Activated T-helper 1 cell treated with anti-CD3 and anti-CD28 coated beads, Interleukin-12 subunit alpha, Interleukin-12 subunit beta, Interleukin-2, Interleukin-4 antibody, amounts not matched to agents 30 ng/mL and 10 ng/mL and 1 ng/mL, durations not matched to agents 14 hours and 24 hours and 36 hours (primary cell): ENCODE data around the gene KY. TPM values are rescaled to one million over a fixed set of nuclear protein-coding genes. Genes with fewer than 3 reads are reported as not detected.
"Not testable (repeated sequence)": the region's sequence is repeated elsewhere in the genome, so short reads cannot be mapped to it uniquely, and the experiment has no call there.

ENCODE experiments used
- DNase-seq: peaks from one replicate; pipeline ENCODE4 v3.0.0; 2021; ENCODE audit warnings: low spot score
- H3K27ac Mint-ChIP-seq: one replicate; pipeline ENCODE4 v1.8.0; 2021; ENCODE audit warnings: mild to moderate bottlenecking, mixed read lengths
- H3K27me3 Mint-ChIP-seq: one replicate; pipeline ENCODE4 v1.8.0; 2022; ENCODE audit warnings: mild to moderate bottlenecking, moderate library complexity, mixed read lengths; ENCODE audit not compliant: insufficient read depth
- H3K36me3 Mint-ChIP-seq: one replicate; pipeline ENCODE4 v1.8.0; 2021; ENCODE audit warnings: low read depth, mixed read lengths
- H3K4me1 Mint-ChIP-seq: one replicate; pipeline ENCODE4 v1.8.0; 2021; ENCODE audit warnings: low read depth, mixed read lengths
- H3K4me3 Mint-ChIP-seq: one replicate; pipeline ENCODE4 v1.8.0; 2021; ENCODE audit warnings: mild to moderate bottlenecking, moderate library complexity, mixed read lengths
- H3K9me3 Mint-ChIP-seq: one replicate; pipeline ENCODE4 v1.8.0; 2021; ENCODE audit warnings: mixed read lengths
- intact Hi-C: fragments of 100-400 bp; cut with micrococcal nuclease; formaldehyde crosslinking; loops from one replicate; pipeline ENCODE4 v1.15.1; 2024
- total RNA-seq: library from RNA; stranded (reverse); gene quantifications from 2 replicates; pipeline ENCODE4 v1.2.3, GENCODE V29; 2022

The KY gene
- total RNA-seq, 1 donor from 2014 or later: not detected

DNA sequence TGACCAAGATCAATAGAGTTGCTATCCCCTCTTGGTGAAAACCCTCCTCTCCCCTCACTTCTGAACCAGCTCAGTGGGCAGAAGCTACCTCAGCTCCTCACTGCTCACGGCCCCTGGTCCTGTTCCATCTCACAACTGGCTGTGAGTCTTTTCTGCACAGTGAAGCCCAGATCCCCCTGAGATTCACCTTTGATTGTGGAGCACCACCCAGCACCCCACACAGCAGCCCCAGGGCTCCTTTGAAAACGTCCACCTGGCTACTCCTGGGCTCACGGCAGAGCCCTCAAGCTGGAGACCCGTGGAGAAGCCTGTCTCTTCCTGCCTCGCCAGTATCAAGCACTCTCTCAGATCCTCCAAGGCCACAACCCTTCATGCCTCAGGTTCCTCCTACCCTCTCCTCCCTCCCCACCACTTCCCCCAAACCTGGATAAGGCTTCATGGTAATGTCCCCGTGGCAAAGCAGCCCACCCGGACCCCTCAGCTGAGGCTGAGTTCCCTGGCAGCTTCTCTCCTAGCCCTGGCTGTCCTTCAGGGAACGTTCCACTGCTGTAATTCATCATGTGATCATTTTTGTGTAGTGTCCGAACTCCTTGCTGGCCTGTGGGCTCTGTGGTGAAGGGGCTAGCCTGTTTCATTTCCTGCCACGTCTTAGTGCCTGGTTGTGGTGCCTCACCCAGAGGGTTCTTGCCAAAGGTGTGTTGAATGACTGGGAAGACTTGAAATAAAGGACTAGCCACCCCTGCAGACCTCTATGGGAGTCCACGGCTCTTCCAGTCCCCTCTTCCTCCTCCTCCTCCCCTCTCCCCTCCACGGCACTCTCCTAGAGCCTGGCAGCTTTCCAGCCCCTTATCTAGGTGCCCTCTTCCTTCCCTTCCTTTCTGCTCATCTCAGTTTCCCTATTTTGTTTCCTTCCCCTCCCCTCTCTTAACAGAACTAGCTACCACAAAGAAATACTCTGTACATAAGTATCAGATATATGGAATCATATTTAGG lies 44.5 kb downstream of the KY start:
- H3K36me3 Mint-ChIP-seq: no peaks in the 10 kb centered on the region
- H3K4me1 Mint-ChIP-seq: no peaks in the 10 kb centered on the region
- intact Hi-C loops: no loop called here
- no peak overlapping the region for H3K27ac Mint-ChIP-seq
- no peaks in the 10 kb centered on the region for H3K9me3 Mint-ChIP-seq
- DNase-seq: no peak
- peaks cover 15% of the 10 kb centered on the region for H3K27me3 Mint-ChIP-seq
- no peak overlapping the region for H3K4me3 Mint-ChIP-seq

DNA sequence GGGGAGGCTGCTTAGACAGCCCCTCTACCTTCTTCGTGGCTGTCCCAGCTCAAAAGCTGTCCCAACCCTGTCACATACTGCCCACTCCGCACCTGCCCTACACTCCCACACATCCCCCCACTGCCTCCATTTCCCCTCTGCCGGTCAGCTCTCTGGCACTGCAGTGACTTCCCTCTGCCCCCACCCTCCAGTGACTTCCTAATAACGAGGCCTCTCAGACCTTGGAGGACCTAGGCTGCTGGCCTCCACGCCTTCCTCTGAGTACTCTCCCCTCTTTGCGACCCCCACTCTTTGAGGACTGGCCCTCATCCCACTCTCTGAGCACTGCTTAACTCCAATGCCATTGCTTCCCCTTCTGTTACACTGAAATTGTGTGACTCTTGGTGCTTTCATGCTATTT lies 45.3 kb downstream of the KY start:
- Mint-ChIP-seq H3K27ac (no peak overlapping the region), H3K9me3 (no peaks in the 10 kb centered on the region), H3K4me3 (no peak overlapping the region), H3K4me1 (peaks cover 4% of the 10 kb centered on the region), H3K27me3 (peaks cover 17% of the 10 kb centered on the region), H3K36me3 (no peaks in the 10 kb centered on the region)
- DNase-seq: no peak
- intact Hi-C loops: no loop called here

DNA sequence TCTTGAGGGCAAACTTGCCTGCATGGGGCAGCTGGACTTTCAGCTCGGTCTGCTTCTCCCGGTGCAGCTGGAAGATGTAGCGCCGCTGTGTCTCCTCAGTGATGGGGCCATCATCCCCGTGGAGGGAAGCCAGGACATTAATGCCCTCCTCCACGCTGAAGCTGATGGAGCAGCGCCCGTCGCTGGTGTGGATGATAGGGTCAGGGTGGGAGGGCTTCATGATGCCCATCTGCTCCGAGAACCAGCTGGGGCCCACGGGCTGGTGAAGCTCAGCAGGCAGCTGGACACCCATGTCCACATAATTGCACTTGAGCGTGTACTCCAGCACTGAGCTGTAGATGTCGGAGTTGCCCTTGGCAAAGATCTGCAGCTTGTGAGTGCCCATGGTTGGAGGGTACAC lies 46.9 kb downstream of the KY start:
- H3K36me3 Mint-ChIP-seq: no peaks in the 10 kb centered on the region
- intact Hi-C loops: loop anchor here (5.0 kb wide), 1 partner anchor 898 kb away; no protein-coding TSS in a partner anchor

DNA sequence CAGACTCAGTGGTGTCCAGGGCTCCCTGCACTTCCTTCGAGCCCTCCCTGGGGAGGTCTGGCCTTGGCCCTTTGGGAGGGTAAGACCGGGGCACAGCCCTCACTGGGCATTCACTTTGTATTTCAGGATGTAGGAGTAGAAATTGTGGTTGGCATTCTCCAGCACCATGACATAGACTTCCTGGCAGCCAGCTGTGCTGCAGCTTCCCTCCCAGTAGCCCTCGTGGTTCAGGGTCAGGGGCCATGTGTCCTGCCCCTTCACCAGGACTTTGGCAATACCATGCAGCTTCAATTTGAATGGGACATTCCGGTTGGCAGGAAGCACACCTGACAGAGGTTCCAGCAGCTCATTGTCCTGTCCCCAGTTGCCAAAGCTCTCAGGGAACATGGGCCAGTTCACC lies 47.3 kb downstream of the KY start:
- Mint-ChIP-seq H3K9me3 (no peaks in the 10 kb centered on the region), H3K27me3 (peaks cover 19% of the 10 kb centered on the region), H3K36me3 (no peaks in the 10 kb centered on the region), H3K27ac (no peak overlapping the region), H3K4me1 (peaks cover 7% of the 10 kb centered on the region), H3K4me3 (no peak overlapping the region)
- intact Hi-C loops: loop anchor here (5.0 kb wide), 1 partner anchor 899 kb away; no protein-coding TSS in a partner anchor
- DNase-seq: no peak

More for the DNA sequence above, 46.9 kb downstream of the KY start:
- H3K27me3 Mint-ChIP-seq: peaks cover 19% of the 10 kb centered on the region
- no peaks in the 10 kb centered on the region for H3K9me3 Mint-ChIP-seq
- H3K27ac Mint-ChIP-seq: no peak overlapping the region
- peaks cover 7% of the 10 kb centered on the region for H3K4me1 Mint-ChIP-seq
- DNase-seq: no peak
- H3K4me3 Mint-ChIP-seq: no peak overlapping the region

DNA sequence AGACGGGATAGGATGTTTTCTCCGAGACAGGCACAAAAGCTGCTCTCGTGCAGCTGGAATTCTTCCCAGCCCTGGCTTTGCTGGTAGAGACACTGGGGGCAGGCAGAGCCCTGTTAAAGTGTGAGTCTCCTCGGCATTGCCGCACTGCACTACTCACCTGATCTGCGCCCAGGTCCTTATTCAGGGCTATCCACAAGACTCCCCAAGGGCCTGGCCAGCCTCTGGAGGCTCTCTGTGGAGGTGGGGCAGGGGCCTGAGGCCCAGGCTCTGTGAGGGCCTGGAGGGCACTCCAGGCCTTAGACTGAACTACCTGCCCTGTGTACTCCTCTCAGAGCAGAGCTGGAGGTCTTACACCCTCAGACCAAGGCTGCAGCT lies 48.4 kb downstream of the KY start:
- intact Hi-C loops: loop anchor here (5.0 kb wide), 1 partner anchor 900 kb away; no protein-coding TSS in a partner anchor

DNA sequence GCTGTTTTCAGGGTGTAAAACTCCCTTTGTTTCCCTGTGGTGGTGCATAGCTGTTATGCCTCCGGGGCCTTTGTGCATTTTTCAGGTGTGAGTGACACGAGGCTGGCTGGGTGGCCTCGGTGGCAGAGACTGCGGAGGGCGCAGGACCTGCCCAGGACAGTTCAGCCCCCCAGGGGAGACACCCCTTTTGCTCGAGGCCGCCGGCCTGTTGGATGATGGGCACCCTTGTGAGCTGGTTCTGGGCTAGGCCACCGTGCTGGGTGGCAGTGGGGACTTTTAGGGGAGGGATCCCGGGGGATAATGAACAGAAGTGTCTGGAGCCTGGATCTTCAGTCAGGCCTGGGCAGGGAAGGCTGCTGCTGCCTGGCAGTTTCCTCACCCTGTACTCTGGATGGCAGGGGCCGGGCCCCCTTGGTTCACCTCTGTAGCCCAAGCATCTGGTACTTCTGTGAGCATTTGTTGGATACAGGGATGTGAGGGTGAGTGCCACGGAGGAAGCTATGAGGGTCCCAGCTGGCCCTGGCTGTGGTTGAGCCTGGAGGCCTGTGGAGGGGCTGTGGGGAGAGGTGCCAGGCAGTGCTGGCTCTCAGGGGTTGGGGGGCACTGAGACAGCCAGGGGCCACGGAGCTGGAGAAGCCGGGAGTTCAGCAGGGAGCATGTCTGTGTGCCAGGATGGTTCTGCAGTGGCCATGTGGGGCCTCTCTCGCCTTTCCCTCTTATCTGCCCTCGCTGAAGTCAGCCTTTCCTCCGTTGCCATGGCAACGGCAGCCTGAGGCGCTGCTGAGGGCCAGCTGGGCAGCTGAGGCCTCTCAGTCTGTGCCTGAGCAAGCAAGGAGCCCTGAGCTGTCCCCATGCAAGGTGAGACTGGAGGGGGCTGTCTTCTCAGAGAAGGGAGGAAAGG lies 49.0 kb downstream of the KY start:
- DNase-seq: no peak
- H3K36me3 Mint-ChIP-seq: no peaks in the 10 kb centered on the region

More for the DNA sequence above, 48.4 kb downstream of the KY start:
- no peaks in the 10 kb centered on the region for H3K36me3 Mint-ChIP-seq
- no peak for DNase-seq
- H3K27me3 Mint-ChIP-seq: peaks cover 19% of the 10 kb centered on the region
- H3K27ac Mint-ChIP-seq: no peak overlapping the region
- H3K4me1 Mint-ChIP-seq: peaks cover 7% of the 10 kb centered on the region
- no peak overlapping the region for H3K4me3 Mint-ChIP-seq
- no peaks in the 10 kb centered on the region for H3K9me3 Mint-ChIP-seq

DNA sequence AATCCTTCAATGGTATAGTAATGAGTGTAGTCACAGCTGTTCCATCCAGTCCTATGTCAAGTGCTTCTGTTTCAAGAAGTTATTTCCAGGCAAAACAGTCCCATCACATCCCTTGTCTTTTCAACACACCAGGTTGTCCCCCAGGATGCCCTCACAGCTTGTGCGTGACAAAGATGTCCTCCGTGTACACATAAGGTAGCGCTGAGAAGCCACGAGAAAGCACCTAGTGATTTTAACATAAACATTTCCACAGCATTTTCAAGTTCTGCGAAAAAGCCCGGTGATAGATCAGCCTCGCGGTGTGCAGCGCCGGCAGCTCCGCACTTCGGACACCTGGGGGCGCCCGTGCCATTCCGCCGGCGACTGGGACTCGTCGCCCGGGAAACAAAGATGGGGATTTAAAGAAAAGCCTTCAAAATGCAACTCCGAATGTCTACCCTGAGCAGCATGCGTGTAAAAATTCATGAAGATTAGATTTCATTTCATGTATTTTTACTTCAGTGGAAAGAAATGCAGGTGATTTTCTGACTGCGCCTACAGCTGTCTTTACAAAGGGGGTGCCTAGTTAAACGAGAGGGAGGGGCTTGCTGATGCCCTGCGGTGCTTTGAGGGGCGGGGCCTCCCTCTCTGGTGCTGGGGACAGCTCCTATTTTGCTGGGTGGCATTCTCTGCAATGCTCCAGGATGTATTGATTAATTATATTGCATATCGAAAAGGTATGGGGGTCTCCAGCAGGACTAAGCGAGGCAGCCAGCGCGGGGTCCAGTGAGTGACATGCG lies 49.9 kb downstream of the KY start:
- Mint-ChIP-seq H3K4me3 (no peak overlapping the region), H3K4me1 (peaks cover 7% of the 10 kb centered on the region), H3K9me3 (no peaks in the 10 kb centered on the region), H3K36me3 (no peaks in the 10 kb centered on the region), H3K27ac (no peak overlapping the region), H3K27me3 (peaks cover 10% of the 10 kb centered on the region)
- intact Hi-C loops: loop anchor here (1.0 to 5.0 kb wide), 6 partner anchors 40 to 1442 kb away; partner anchors contain the start of gene EPHB1
- peak; percentile 43 for DNase-seq

More for the DNA sequence above, 49.0 kb downstream of the KY start:
- Mint-ChIP-seq H3K4me3 (no peak overlapping the region), H3K9me3 (no peaks in the 10 kb centered on the region), H3K27ac (no peak overlapping the region), H3K4me1 (peaks cover 7% of the 10 kb centered on the region), H3K27me3 (peaks cover 19% of the 10 kb centered on the region)
- intact Hi-C loops: loop anchor here (1.0 to 5.0 kb wide), 5 partner anchors 40 to 1441 kb away; no protein-coding TSS in a partner anchor

DNA sequence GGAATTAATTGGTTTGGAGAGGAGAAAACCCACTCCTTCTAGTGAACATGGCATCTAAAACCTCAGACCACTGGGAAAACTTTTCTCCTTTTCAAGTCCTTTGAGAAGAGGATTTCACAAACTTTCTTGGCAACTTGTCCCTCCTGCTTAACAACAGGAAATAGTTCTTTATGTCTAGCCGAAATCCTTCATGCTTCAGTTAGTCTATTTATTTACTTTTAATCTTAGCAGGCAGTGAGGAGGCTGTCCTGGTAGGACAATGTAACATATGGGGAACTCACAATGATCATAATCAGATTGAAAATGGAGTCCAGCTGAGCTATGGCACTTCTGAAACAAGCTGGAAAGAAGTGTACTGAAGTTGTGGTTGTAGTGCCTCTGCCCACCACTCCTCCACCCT lies 50.6 kb downstream of the KY start:
- DNase-seq: no peak
- Mint-ChIP-seq H3K36me3 (no peaks in the 10 kb centered on the region), H3K27ac (no peak overlapping the region), H3K9me3 (no peaks in the 10 kb centered on the region), H3K4me3 (no peak overlapping the region), H3K4me1 (peaks cover 7% of the 10 kb centered on the region), H3K27me3 (peaks cover 6% of the 10 kb centered on the region)
- intact Hi-C loops: loop anchor here (1.0 to 5.0 kb wide), 3 partner anchors 195 to 1443 kb away; partner anchors contain the start of gene EPHB1

DNA sequence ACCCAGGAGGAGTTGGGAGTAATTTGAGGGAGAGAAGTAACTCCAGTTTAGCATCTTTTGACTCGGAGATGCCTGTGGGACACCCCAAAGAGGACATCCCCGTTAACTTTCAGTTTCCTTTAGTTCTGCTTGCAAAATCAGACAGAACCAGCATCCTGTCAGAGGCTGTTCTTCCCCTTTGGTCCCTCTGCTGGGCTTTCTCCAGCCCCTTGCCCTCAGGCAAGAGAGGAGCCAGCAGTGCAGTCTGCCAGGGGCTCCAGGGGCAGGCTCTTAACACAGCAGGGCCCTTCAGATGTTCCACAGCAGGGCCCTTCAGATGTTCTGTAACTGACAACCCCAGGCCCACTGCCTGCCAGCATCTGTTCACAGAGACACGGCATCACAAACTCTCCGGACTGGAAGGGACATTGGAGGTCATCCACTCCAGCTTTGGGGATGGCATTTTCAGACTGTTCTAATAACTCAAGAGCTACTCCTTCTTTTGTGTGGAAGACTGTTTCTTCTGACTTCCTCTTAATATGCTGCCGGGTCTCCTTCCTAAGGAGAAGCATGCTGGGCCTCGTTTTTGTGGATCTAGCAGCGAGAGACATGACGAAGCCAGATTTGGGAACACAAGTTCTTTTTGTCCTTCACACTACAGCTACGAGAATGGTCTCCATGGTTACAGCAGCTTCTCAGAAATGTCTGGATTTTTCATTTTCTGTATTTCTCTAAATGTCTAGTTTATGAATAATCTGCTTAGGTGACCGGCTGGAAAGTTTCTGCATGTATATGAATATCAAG lies 51.9 kb downstream of the KY start:
- peaks cover 4% of the 10 kb centered on the region for H3K27me3 Mint-ChIP-seq
- H3K9me3 Mint-ChIP-seq: no peaks in the 10 kb centered on the region
- intact Hi-C loops: no loop called here
- H3K36me3 Mint-ChIP-seq: no peaks in the 10 kb centered on the region
- DNase-seq: no peak
- H3K27ac Mint-ChIP-seq: no peak overlapping the region
- H3K4me3 Mint-ChIP-seq: no peak overlapping the region
- H3K4me1 Mint-ChIP-seq: peaks cover 7% of the 10 kb centered on the region

DNA sequence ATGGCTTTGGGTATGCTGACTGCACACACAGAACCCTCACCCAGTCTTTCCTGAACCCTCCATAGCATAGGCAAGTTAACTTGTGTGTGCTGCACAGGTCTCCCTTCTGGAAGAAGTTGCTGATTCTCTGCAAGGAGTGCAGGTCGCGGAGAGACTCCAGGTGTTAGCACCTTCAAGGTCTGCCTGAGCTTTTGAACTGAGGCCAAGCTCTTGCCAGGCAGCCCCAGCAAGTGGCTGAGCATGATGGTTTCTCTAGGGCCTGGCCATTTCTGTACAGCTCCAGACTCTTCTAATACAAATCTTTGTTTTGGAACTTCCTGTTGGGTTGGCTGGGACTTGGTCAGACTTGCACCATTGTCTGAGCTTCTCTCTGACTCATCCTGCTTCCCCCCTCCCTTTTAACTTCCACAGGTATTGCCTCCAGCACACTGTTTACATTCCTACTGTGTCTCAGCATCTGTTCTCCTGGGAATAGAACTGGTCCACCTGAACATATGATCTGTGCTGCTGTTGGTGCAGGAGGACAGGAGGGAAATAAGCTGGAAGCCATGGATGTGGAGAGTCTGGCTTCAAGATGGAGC lies 53.3 kb downstream of the KY start:
- Mint-ChIP-seq H3K4me1 (peaks cover 7% of the 10 kb centered on the region), H3K36me3 (no peaks in the 10 kb centered on the region), H3K4me3 (no peak overlapping the region), H3K9me3 (no peaks in the 10 kb centered on the region), H3K27me3 (peaks cover 4% of the 10 kb centered on the region), H3K27ac (no peak overlapping the region)
- intact Hi-C loops: no loop called here
- no peak for DNase-seq

DNA sequence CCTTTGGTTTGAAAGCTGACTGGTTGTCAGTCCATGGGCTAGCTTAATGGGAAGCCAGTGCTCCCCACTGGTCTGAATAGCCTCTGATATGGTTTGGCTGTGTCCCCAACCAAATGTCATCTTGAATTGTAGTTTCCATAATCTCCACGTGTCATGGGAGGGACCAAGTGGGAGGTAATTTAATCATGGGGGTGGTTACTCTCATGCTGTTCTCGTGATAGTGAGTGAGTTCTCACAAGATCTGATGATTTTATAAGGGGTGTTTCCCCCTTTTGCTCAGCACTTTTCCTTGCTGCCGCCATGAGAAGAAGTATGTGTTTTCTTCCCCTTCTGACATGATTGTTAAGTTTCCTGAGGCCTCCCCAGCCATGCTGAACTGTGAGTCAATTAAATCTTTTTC lies 55.8 kb downstream of the KY start:
- intact Hi-C loops: not testable (repeated sequence)

More for the DNA sequence above, 55.8 kb downstream of the KY start:
- H3K27me3 Mint-ChIP-seq, H3K9me3 Mint-ChIP-seq, H3K36me3 Mint-ChIP-seq, H3K4me3 Mint-ChIP-seq, H3K27ac Mint-ChIP-seq, DNase-seq, H3K4me1 Mint-ChIP-seq: not testable (repeated sequence)
